ENCODE measurements around the gene ERICH6. TPM values are rescaled to one million over a fixed set of nuclear protein-coding genes. Genes with fewer than 3 reads are reported as not detected.
"Not testable (repeated sequence)": the region's sequence is repeated elsewhere in the genome, so short reads cannot be mapped to it uniquely, and the experiment has no call there.

ERICH6 gene
- total RNA-seq, 1 donor from 2014 or later = 0.40 TPM

DNA sequence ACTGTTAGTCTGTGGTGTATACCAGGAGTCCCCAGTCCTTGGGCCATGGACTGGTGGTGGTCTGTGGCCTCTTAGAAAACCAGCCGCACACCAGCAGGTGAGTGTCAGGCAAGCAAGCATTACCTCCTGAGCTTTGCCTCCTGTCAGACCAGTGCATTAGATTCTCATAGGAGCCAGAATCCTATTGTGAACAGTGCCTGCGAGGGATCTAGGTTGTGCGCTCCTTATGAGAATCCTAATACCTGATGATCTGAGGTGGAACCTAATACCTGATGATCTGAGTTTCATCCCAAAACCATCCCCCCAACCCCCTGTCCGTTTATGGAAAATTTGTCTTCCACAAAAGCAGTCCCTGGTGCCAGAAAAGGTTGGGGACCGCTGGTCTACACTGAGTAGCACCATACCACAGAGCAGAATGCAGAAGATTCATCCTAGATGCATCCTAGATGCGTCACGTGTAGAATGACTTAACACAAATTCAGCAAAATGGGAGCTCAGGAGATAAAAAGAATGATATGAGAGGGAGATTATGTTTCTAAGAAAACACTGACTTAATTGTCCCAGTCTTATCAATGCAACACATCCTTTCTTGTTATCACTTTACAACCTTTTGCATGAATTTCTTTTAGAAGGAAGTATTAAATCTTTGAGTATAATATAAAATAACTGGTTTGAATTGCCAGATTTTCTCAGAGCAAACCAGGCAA is 72.1 kb downstream of the ERICH6 start:
- TF ChIP-seq, protein P1, sequence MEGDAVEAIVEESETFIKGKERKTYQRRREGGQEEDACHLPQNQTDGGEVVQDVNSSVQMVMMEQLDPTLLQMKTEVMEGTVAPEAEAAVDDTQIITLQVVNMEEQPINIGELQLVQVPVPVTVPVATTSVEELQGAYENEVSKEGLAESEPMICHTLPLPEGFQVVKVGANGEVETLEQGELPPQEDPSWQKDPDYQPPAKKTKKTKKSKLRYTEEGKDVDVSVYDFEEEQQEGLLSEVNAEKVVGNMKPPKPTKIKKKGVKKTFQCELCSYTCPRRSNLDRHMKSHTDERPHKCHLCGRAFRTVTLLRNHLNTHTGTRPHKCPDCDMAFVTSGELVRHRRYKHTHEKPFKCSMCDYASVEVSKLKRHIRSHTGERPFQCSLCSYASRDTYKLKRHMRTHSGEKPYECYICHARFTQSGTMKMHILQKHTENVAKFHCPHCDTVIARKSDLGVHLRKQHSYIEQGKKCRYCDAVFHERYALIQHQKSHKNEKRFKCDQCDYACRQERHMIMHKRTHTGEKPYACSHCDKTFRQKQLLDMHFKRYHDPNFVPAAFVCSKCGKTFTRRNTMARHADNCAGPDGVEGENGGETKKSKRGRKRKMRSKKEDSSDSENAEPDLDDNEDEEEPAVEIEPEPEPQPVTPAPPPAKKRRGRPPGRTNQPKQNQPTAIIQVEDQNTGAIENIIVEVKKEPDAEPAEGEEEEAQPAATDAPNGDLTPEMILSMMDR (conservative IDR thresholded peaks at IDR 0.05) = no peak
- no peak overlapping the region for H3K4me3 Mint-ChIP-seq
- H3K9me3 Mint-ChIP-seq = no peaks in the 10 kb centered on the region
- DNase-seq (ENCODE audit: low read depth, low spot score) = no peak
- H3K36me3 Mint-ChIP-seq (ENCODE audit: low read depth) = peaks cover 15% of the 10 kb centered on the region
- peaks cover 25% of the 10 kb centered on the region for H3K4me1 Mint-ChIP-seq
- H3K27ac Mint-ChIP-seq (ENCODE audit: unreplicated experiment) = no peak overlapping the region
- H3K27me3 Mint-ChIP-seq (ENCODE audit: low read depth) = no peaks in the 10 kb centered on the region

DNA sequence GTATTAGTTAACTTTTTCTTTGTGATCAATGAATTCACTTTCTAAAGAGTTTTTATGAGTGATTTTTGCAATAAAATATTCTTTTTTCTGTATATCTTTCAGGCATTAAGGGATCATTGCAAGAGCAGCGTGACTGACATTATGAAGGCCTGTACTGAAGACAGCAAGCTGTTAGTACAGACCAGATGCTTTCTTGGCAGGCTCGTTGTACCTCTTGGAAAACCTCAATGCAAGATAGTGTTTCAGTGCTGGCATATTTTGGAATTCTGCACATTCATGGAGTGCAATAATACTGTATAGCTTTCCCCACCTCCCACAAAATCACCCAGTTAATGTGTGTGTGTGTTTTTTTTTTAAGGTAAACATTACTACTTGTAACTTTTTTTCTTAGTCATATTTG is 76.2 kb downstream of the ERICH6 start:
- no peaks in the 10 kb centered on the region for H3K27me3 Mint-ChIP-seq (ENCODE audit: low read depth)
- TF ChIP-seq, protein P1 (conservative IDR thresholded peaks at IDR 0.05) = no peak
- peaks cover 27% of the 10 kb centered on the region for H3K36me3 Mint-ChIP-seq (ENCODE audit: low read depth)
- no peaks in the 10 kb centered on the region for H3K9me3 Mint-ChIP-seq
- no peak overlapping the region for H3K27ac Mint-ChIP-seq (ENCODE audit: unreplicated experiment)
- peaks cover 9% of the 10 kb centered on the region for H3K4me1 Mint-ChIP-seq
- H3K4me3 Mint-ChIP-seq = no peak overlapping the region
- no peak for DNase-seq (ENCODE audit: low read depth, low spot score)

DNA sequence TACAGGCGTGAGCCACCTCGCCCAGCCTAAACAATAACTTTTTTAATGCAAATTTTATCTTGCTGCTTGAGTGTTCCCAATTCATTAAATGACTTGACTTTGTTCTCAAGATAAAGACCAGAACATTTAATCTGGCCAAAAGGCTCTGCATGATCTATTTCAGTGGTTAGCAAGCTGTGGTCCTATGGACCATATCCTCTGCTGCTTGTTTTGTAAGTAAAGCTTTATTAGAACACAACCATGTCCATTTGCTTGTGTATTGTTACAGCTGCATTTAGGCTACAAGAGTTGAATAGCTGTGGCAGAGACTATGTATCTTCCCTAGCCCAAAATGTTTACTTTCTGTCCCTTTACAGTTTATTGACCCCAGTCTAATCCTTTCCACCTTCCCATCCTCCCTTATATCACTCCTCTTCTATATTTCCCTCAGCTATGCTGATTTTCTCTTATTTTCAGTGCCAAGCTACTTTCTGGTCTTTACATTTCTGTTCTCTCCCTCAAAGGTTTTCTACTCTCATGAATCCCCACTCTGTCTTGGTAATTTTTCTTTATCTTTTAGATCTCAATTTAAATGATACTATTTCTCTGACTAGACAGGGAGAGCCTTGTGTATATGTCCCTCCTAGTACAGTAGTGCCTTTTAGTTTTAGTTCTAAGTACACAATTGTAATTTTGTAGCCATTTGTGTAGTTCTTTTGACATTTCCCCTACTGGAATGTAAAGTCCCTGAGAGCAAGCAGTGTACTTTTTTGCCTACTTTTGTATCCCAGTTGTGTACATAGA is 77.4 kb downstream of the ERICH6 start:
- Mint-ChIP-seq H3K27me3 (ENCODE audit: low read depth) (no peaks in the 10 kb centered on the region), H3K4me3 (no peak overlapping the region), H3K27ac (ENCODE audit: unreplicated experiment) (no peak overlapping the region), H3K9me3 (no peaks in the 10 kb centered on the region), H3K36me3 (ENCODE audit: low read depth) (peaks cover 27% of the 10 kb centered on the region), H3K4me1 (peaks cover 8% of the 10 kb centered on the region)
- TF ChIP-seq, protein P1 (conservative IDR thresholded peaks at IDR 0.05) = no peak
- no peak for DNase-seq (ENCODE audit: low read depth, low spot score)

DNA sequence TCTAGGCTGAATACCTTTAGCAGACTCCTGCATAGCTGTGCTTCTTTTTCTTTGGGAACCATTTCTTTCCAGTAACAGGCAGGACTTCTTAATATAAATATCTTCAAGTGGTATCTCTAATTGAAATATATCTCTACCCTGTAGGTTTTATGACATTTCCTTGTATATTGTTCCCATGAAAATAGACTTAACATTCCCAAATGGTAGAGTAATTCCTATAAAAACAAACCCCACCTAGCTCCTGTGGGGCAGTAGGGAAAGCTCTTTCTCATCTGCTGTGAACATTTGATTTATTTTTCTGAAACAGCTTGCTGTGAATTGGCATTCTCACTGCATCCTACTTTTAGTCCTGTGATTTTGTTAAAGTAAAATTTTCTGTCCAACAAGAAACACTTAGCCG is 79.8 kb downstream of the ERICH6 start:
- Mint-ChIP-seq H3K4me1 (peaks cover 8% of the 10 kb centered on the region), H3K27ac (ENCODE audit: unreplicated experiment) (no peak overlapping the region), H3K36me3 (ENCODE audit: low read depth) (peaks cover 18% of the 10 kb centered on the region), H3K4me3 (no peak overlapping the region), H3K27me3 (ENCODE audit: low read depth) (no peaks in the 10 kb centered on the region), H3K9me3 (no peaks in the 10 kb centered on the region)
- TF ChIP-seq, protein P1 (conservative IDR thresholded peaks at IDR 0.05) = no peak
- DNase-seq (ENCODE audit: low read depth, low spot score) = no peak

DNA sequence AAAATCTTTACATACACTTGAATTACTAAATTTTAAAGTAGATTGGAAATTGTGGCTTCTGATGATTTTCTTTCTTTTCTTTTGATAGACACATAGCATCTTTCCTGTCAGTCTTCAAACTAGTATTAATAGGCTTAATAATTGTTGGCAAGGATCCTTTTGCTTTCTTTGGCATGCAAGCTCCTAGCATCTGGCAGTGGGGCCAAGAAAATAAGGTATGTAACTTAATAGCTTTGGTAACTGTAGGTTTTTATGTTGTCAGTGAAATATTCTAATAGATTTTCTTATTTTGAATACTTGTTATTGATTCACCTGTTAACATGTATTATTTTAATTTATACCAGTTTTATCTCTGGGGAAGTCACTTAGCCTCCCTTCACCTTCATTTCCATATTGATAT is 80.8 kb downstream of the ERICH6 start:
- H3K27me3 Mint-ChIP-seq (ENCODE audit: low read depth); H3K27ac Mint-ChIP-seq (ENCODE audit: unreplicated experiment); H3K4me3 Mint-ChIP-seq; H3K9me3 Mint-ChIP-seq; DNase-seq (ENCODE audit: low read depth, low spot score); H3K4me1 Mint-ChIP-seq: not testable (repeated sequence)
- H3K36me3 Mint-ChIP-seq (ENCODE audit: low read depth) = peaks cover 25% of the 10 kb centered on the region

Measured in neural crest cell (in vitro differentiated cells).